ENCODE data around the gene RAD51B. TPM values are rescaled to one million over a fixed set of nuclear protein-coding genes. Genes with fewer than 3 reads are reported as not detected.

RAD51B gene
- total and polyA plus RNA-seq, 2 of the 13 experiments (the other 11 are each of a cell fraction or from before 2014, with no cell fraction given) = 7.0 to 9.5 TPM

GRCh38 chr14:68707482-68707881 is 887.9 kb downstream of the RAD51B start:
- Histone ChIP-seq H3K27ac (ENCODE audit: extremely low read length, insufficient read depth, low read length) (no peak overlapping the region), H3K36me3 (replicated peaks in 1 of 2; ENCODE audit: control insufficient read depth in 1 of 2, insufficient read depth in 2 of 2, low read length in 2 of 2) (no peaks in the 10 kb centered on the region)
- TF ChIP-seq SOX13 (IDR thresholded peaks at IDR 0.05) (no peak), SOX13 (CRISPR knock-in tag; conservative IDR thresholded peaks at IDR 0.05 in 1 of 2, IDR thresholded peaks at IDR 0.05 in 1 of 2) (no peak), ZNF260 (CRISPR knock-in tag; IDR thresholded peaks at IDR 0.05; ENCODE audit: borderline replicate concordance, low read depth) (no peak), TIGD3 (CRISPR knock-in tag; IDR thresholded peaks at IDR 0.05; ENCODE audit: borderline replicate concordance) (no peak), ATF5 (CRISPR knock-in tag; IDR thresholded peaks at IDR 0.05; ENCODE audit: low read depth) (no peak), SATB2 (CRISPR knock-in tag; IDR thresholded peaks at IDR 0.05) (no peak), MZF1 (CRISPR knock-in tag; IDR thresholded peaks at IDR 0.05; ENCODE audit: borderline replicate concordance) (no peak), ZBTB44 (CRISPR knock-in tag; IDR thresholded peaks at IDR 0.05) (no peak), ZMAT5 (CRISPR knock-in tag; IDR thresholded peaks at IDR 0.05; ENCODE audit: borderline replicate concordance, low read depth) (no peak), ZEB1 (IDR thresholded peaks at IDR 0.05; ENCODE audit: insufficient replicate concordance, low read depth) (no peak), HNRNPK (IDR thresholded peaks at IDR 0.05; ENCODE audit: low read depth, low read length, poor library complexity, severe bottlenecking) (no peak), CHCHD3 (CRISPR knock-in tag; IDR thresholded peaks at IDR 0.05) (no peak), ZSCAN20 (CRISPR knock-in tag; IDR thresholded peaks at IDR 0.05; ENCODE audit: borderline replicate concordance) (no peak), NCOA5 (CRISPR knock-in tag; IDR thresholded peaks at IDR 0.05) (no peak), HDAC1 (CRISPR knock-in tag; IDR thresholded peaks at IDR 0.05) (no peak), TEAD3 (CRISPR knock-in tag; optimal IDR thresholded peaks at IDR 0.05; ENCODE audit: borderline replicate concordance) (no peak), PBX2 (CRISPR knock-in tag; IDR thresholded peaks at IDR 0.05) (no peak), ZKSCAN8 (CRISPR knock-in tag; IDR thresholded peaks at IDR 0.05; ENCODE audit: borderline replicate concordance) (no peak)

More at GRCh38 chr14:68707482-68707881, 887.9 kb downstream of the RAD51B start:
- ATAC-seq (no peak), FAIRE-seq (no peak), DNase-seq (ENCODE audit: low spot score) (no peak)
- no peak overlapping the region for H3K4me2 ChIP-seq (ENCODE audit: low read depth, low read length)
- intact Hi-C loops (cut with micrococcal nuclease; ENCODE audit: unreplicated experiment) = no loop called here
- H3K9ac ChIP-seq (ENCODE audit: insufficient read depth, low read depth, low read length) = no peak overlapping the region
- WGBS (ENCODE audit: low lambda C conversion rate) = 49% methylated on average over 4 of the region's 4 CpGs
- ChIA-PET POLR2A (no interaction called here), CTCF (ENCODE audit: low intra/inter-chr PET ratio, low total read pairs) (no interaction called here)
- BruUV-seq (replicated peaks) = no TSS peak
- peaks cover 0 to 18% of the 10 kb centered on the region in 2 experiments; a peak in 3 of 5 replicates for H3K27me3 ChIP-seq (ENCODE audit: control insufficient read depth in 1 of 2, insufficient read depth in 2 of 2, low read length in 2 of 2)
- no peaks in the 10 kb centered on the region for H4K20me1 ChIP-seq (ENCODE audit: insufficient read depth, low read length)
- H2AFZ ChIP-seq (ENCODE audit: low read length) = no peak overlapping the region
- H3K4me3 ChIP-seq (replicated peaks in 1 of 3; ENCODE audit: insufficient read depth in 1 of 3, low read depth in 2 of 3, low read length in 3 of 3) = no peak overlapping the region
- peaks cover 51% of the 10 kb centered on the region for H3K4me1 ChIP-seq (ENCODE audit: insufficient read depth, low read length)
- no peaks in the 10 kb centered on the region for H3K9me3 ChIP-seq (ENCODE audit: low read length)
- no peaks in the 10 kb centered on the region for H3K79me2 ChIP-seq (ENCODE audit: insufficient read depth, low read length)
- in situ Hi-C loops (cut with HindIII; ENCODE audit: extremely low pct_ligation_motif_present, low pct_unique_long_range_greater_than_20kb) = no loop called here

Data from HepG2 (cell line).